HG02763 (cell line): ENCODE results near the gene APEH.

ENCODE experiments used
- ATAC-seq: cut with Tn5 transposase; IDR thresholded peaks from one replicate; pipeline ENCODE4 v1.9.1; 2021; ENCODE audit warnings: mild to moderate bottlenecking, moderate library complexity; ENCODE audit not compliant: unreplicated experiment

The APEH gene

DNA sequence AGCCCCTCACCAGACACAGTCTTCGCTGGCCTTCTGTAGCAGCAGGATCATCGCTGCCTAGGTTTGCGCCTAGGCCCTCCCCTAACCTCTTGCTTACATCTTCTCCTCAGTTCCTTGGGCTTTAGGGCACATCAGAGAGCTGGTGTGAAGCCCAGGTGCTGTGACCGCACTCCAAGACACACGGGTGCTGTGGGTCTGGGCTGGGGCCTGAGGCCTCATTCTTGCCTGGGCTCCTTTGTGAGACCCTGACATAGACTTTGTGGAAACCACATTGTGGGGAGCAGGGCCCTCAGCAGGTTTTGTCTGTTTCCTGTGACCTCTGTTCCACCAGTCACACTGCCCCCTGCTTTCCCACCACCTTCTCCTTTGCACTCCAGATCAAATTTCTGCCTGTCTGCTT is 37.3 kb downstream of the APEH start:
- no peak for ATAC-seq

GRCh38 chr3:49712166-49712565 is 38.0 kb downstream of the APEH start:
- ATAC-seq: no peak

DNA sequence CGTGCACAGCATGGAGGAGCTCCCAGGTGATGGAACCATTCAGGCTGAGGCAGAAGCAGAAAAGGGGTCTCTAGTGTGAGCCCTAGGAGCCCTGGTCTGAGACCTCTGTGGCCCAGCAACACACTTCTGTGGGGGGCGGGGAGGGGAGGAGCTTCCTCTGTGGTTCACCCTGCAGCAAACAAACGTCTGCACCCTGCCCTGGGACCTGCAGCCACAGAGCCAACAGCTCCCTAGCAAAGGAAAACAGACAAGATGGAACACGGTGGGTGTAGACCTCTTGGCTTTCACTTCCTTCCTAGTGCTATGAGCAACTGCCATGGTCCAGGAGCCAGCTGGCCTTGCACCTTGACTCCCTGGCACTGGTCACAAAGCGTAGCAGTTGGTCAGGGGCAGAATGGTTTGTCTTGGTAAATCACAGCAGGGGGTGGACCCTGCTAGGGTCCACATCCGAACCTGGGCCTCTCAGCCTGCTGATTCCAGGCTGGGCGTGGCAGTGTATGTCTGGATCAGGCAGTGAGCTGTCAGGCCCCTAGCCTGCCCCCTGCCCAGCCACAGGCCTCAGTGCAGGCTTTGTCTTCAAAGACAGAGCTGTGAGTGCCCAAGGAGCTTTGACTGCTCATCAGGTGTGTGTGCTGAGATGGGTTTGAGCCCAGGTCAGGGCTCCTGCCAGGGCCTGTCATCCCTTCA is 38.6 kb downstream of the APEH start:
- ATAC-seq: no peak

DNA sequence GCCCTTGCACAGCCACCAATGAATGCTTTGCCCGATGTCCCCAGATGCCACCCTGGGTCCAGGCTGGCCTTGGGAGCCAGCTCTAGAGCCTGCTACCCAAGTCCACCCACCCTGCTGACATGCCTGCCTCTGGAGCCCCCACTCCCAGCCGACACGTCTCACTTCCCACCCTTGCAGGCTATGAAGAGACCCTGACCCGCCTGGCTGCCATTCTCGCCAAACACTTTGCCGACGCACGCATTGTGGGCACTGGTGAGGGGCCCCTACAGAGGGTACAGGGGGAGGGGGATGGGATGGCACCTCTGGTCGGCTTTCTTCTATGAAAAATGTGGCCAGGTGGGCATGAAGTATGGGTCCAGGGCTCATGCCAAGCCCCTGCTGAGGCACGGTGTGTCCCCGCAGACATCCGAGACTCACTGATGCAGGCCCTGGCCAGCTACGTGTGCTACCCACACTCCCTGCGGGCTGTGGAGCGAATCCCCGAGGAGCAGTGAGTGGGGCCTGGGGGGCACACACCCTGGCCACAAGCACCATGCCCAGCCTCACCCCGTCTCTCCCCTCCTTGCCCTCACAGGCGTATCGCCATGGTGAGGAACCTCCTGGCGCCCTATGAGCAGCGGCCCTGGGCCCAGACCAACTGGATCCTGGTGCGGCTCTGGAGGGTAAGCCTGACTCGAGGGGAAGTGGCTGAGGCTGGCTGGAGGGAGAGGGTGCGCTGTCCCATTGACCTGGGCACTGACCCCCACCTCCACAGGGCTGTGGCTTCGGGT is 39.4 kb downstream of the APEH start:
- ATAC-seq: no peak

GRCh38 chr3:49714728-49715550 is 40.8 kb downstream of the APEH start:
- no peak for ATAC-seq

GRCh38 chr3:49715611-49716121 is 41.5 kb downstream of the APEH start:
- no peak for ATAC-seq

DNA sequence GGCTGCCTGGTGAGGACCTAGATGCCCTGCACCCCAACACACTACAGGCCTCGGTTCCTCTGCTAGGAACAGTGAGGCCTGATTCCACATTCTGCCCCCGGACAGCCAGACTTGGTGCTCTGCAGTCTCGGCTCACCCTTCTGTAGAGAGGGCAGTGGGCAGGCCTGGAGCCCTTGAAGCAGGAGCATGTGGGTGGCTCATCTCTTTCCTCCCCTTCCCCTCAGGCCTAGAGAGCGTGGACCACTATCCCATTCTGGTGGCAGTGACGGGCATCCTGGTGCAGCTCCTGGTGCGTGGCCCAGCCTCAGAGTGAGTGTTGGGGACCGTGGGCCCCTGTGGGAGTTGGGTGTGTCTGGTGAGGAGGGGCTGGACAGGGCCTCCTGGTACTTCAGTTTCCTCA is 42.0 kb downstream of the APEH start:
- no peak for ATAC-seq

- no peak for ATAC-seq
Measured at GRCh38 chr3:49716691-49717210, 42.6 kb downstream of the APEH start.

- ATAC-seq: no peak
Measured at GRCh38 chr3:49717211-49717958, 43.2 kb downstream of the APEH start.

DNA sequence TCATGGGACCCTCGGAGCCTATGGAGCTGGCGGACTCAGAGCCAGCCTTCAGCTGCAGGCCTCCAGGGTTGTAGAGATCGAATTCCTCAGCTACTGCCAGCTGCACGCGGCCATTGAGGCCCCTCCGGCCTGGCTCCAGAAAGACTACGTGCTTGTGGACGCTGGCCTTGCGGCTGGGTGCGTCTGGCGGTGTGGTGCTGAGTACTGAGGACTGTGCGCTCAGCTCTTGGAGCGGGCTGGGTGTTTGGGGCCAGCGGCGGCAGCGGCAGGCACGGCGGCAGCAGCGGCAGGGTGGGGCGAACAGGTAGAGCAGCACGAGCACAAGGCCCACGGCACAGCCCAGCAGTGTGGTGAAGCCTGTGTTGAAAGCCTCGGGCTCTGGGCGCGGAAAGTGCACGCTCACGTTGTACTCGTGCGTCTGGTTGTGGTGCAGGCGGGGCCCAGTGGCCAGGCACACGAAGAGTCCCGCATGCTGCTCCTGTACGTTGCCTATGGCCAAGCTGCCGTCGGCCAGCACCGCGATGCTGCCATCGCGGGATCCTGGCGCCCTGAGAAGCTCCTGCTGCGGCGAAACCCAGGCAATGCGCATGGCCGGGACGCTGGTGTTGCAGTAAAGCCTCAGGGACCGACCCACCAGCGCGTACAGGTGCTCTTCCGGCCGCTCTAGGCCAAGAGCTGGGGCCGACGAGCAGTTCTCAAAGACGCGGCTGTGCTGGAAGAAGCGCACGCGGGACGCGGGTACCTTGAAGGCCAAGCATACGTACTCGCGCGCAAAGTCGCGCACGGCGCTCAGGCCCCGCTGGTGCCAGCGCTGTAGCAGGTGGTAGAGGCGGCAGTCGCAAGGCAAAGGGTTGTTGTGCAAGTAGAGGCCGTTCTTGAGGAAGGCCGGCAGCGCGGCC is 44.1 kb downstream of the APEH start:
- ATAC-seq: no peak

DNA sequence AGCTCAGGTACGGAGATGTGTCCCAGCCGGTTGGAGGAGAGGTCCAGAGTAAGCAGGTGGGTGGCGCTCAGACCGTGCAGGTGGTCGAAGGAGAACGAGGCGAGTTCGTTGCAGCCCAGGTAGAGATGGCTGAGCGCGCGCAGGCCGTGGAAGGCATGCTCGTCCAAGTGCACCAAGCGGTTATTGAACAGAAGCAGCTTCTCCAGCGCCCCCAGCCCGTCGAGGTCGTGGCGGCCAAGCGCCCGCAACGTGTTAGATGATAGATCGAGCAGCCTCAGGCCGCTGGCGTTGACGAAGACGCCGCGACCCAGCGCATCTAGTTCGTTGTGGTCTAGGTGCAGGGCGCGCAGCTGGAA is 44.7 kb downstream of the APEH start:
- ATAC-seq: no peak

GRCh38 chr3:49719214-49719884 is 45.2 kb downstream of the APEH start, which contains the start of gene AMIGO3:
AMIGO3 (minus strand) TSS chr3:49719684; CDS start chr3:49719465, 219 bp downstream.
- peak; percentile 39 for ATAC-seq

GRCh38 chr3:49720855-49721595 is 46.9 kb downstream of the APEH start:
- ATAC-seq: no peak

GRCh38 chr3:49721596-49721895 is 47.4 kb downstream of the APEH start:
- no peak for ATAC-seq

DNA sequence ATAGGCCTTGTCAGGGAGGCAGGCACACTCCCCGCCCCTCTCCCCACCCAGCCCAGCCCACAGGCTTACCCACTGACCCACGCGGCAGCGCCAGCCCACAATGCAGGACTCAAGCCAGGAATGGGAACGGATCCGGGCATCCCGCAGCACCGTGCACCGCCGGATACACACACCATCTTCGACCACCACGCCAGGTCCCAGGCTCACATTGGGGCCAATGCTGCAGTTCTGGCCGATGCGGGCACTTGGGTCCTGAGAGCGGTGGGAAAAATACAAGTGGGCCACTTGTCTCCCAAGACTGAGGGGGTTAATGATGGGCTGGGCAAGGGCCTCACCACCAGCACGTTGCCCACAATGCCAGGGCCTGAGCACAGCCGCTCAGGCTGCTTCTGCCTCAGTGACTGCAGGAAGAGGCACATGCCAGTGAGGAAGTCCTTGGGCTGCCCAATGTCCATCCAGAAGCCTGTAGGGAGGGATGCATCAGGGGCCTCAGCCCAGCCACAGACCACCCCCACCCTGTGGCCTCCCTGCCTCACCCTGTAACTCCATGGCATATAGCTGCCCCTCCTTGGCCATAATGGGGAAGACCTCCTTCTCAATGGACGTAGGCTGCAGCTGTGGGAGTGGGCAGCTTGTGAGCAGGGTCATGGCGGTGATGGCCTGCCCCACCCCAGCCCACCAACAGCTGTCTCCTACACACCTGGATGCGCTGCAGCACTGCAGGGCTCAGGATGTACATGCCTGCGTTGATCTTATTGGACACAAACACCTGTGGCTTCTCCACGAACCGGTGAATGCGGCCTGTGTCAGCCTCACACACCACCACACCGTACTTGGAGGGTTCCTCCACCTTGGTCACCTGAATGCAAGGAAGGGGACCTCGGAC is 48.0 kb downstream of the APEH start:
- ATAC-seq: no peak

GRCh38 chr3:49722896-49723295 is 48.7 kb downstream of the APEH start:
- ATAC-seq: no peak

DNA sequence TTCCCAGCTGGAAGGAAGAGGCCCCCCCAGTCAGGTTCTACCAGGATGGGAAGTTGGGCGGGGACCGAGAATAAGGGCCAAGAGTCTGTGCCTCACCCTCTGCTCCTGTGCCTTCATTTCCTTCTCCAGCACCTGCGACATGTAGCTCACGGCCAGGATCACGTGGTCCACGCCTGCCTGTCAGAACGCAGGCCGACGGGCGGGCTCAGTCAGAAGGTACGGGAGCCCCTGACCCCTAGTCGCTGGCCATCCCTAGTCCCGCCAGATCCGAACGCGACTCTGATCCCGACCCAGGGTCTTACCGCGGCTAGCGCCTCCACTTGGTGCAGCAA is 49.1 kb downstream of the APEH start:
- ATAC-seq: no peak
